ENCODE results near the gene GGN.

GGN gene

DNA sequence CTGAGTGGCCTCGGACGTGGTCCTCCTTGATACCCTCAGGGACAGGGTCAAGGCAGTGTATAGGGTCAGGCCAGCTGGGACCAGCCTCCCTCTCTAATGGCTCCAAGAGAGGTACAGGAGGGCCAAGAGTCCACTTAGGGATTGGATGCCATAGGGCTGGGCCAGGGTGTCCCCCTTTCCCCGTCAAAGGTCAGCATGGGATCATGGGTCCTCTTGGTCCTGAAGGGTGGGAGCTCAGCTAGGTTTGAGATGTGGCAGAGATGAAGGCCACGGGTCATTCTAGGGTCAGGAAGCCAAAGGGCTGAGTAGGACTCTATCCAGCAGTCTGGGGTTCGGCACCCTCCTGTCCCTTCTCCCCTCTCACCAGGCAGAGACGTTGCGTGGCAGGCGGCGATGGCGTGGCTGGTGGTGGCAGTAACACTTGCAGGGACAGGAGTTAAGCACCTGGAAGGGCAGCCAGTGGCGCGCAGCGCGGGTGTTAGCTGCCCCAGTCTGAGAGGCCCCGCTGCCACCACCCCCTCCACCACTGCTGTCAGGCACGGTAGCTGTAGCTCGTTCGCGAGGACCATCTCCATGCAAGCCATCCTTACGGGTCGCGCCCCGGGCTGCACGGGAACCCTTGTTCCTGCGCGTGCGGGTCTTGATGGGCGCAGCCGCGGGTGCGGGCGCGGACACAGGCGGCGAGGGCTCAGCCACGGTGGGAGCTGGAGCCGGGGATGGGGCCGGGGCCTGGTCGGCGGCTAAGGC is 2.6 kb downstream of the GGN start:
- H3K27ac ChIP-seq (ENCODE audit: low read length) = no peak overlapping the region
- peaks cover 30 to 50% of the 10 kb centered on the region in 2 donors for H3K36me3 ChIP-seq (ENCODE audit: control insufficient read depth in 1 of 2, insufficient read depth in 2 of 2, low read length in 2 of 2)
- peaks cover 3 to 28% of the 10 kb centered on the region in 2 donors for H3K4me1 ChIP-seq (ENCODE audit: control insufficient read depth in 1 of 2, insufficient read depth in 2 of 2, low read length in 2 of 2)
- no peaks in the 10 kb centered on the region for H3K9me3 ChIP-seq (ENCODE audit: control insufficient read depth in 1 of 2, low read length in 2 of 2)
- H3K4me3 ChIP-seq (ENCODE audit: low read depth in 1 of 2, low read length in 2 of 2) = no peak overlapping the region
- H3K27me3 ChIP-seq (ENCODE audit: low read depth, low read length) = peaks cover 4% of the 10 kb centered on the region

DNA sequence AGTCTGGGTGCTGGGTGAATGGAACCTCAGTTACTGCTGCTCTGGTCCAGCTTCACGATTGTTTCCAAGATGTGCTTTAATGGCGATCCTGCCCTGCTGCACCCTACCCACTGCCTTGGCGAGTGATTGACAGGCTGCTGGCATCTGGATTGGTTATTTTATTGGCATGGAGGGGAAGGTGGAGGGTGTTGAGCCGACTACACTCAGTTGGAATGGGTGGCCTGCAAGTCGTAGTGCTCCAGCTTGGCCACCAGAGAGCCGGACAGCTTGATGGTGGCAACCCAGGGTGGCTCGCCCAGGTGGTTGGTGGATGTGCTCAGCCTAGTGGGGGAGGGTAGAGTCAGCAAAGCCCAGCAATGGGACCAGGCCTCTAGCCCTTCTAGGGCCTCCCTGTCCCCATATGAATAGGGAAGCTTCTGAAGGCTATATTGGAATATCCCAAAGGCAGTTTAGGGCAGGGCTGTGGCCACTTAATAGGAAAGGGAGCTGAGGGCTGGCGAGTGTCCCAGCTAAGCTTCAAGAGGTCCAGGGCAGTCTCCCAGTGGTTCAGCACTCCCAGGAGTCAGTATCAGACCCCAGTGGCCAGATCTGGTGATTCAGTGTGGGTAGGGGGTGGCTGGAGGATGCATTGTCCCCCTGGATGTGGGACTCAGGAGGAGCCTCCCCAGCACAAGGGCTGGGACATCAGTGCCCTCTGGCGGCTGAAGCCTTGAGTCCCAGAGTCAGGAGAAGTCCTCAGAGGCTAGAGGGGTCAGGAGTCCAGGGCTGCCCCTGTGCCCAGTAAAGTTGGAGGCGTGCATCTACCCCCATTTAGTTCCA is 3.4 kb downstream of the GGN start:
- no peak overlapping the region for H3K27ac ChIP-seq (ENCODE audit: low read length)
- H3K4me1 ChIP-seq (ENCODE audit: control insufficient read depth in 1 of 2, insufficient read depth in 2 of 2, low read length in 2 of 2) = peaks cover 3 to 27% of the 10 kb centered on the region in 2 donors
- peaks cover 33 to 56% of the 10 kb centered on the region in 2 donors for H3K36me3 ChIP-seq (ENCODE audit: control insufficient read depth in 1 of 2, insufficient read depth in 2 of 2, low read length in 2 of 2)
- H3K27me3 ChIP-seq (ENCODE audit: low read depth, low read length) = peaks cover 4% of the 10 kb centered on the region
- H3K9me3 ChIP-seq (ENCODE audit: control insufficient read depth in 1 of 2, low read length in 2 of 2) = no peaks in the 10 kb centered on the region
- no peak overlapping the region for H3K4me3 ChIP-seq (ENCODE audit: low read depth in 1 of 2, low read length in 2 of 2)

DNA sequence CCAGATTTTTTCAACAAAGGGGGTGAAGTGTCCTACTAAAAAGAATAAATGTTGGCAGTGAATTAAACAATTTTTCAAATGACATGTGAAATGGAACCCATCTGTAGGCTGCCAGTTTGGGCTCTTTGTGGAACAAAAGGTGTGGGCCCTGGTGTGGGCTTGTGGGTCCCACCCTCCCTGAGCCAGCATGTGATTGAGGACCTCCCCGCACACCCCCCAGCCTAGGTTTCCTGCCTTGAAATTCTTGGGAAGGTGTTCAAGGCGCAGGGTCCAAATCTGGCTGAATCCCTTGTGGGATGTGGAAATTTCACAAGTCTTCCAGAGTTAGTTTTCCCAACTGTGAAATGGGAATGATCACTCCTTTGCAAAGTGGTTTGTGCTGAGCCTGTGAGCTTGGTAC is 4.1 kb downstream of the GGN start:
- H3K9me3 ChIP-seq (ENCODE audit: control insufficient read depth in 1 of 2, low read length in 2 of 2) = no peaks in the 10 kb centered on the region
- no peak overlapping the region for H3K27ac ChIP-seq (ENCODE audit: low read length)
- H3K4me3 ChIP-seq (ENCODE audit: low read depth in 1 of 2, low read length in 2 of 2) = no peak overlapping the region
- peaks cover 3 to 20% of the 10 kb centered on the region in 2 donors for H3K4me1 ChIP-seq (ENCODE audit: control insufficient read depth in 1 of 2, insufficient read depth in 2 of 2, low read length in 2 of 2)
- H3K27me3 ChIP-seq (ENCODE audit: low read depth, low read length) = peaks cover under 1% of the 10 kb centered on the region
- peaks cover 36 to 63% of the 10 kb centered on the region in 2 donors for H3K36me3 ChIP-seq (ENCODE audit: control insufficient read depth in 1 of 2, insufficient read depth in 2 of 2, low read length in 2 of 2)

DNA sequence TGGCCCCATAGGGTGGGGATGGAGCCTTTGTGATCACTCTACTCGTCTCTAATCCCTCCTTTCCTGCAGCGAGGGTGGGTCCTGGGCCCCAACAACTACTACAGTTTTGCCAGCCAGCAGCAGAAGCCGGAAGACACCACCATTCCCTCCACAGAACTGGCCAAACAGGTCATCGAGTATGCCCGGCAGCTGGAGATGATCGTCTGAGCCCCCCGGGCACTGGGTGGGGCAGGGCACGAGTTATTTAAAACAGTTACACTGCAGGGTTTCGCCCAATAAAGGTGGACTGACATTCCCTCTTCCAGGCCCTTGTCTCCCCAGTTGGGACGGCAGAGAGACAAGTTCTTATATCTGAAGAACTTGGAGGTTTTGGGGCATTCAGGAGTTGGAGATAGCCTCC is 4.7 kb downstream of the GGN start:
- H3K27ac ChIP-seq (ENCODE audit: low read length) = no peak overlapping the region
- H3K4me1 ChIP-seq (ENCODE audit: control insufficient read depth in 1 of 2, insufficient read depth in 2 of 2, low read length in 2 of 2) = peaks cover 3 to 16% of the 10 kb centered on the region in 2 donors
- no peak overlapping the region for H3K4me3 ChIP-seq (ENCODE audit: low read depth in 1 of 2, low read length in 2 of 2)
- no peaks in the 10 kb centered on the region for H3K9me3 ChIP-seq (ENCODE audit: control insufficient read depth in 1 of 2, low read length in 2 of 2)
- no peaks in the 10 kb centered on the region for H3K27me3 ChIP-seq (ENCODE audit: low read depth, low read length)
- peaks cover 36 to 64% of the 10 kb centered on the region in 2 donors for H3K36me3 ChIP-seq (ENCODE audit: control insufficient read depth in 1 of 2, insufficient read depth in 2 of 2, low read length in 2 of 2)

DNA sequence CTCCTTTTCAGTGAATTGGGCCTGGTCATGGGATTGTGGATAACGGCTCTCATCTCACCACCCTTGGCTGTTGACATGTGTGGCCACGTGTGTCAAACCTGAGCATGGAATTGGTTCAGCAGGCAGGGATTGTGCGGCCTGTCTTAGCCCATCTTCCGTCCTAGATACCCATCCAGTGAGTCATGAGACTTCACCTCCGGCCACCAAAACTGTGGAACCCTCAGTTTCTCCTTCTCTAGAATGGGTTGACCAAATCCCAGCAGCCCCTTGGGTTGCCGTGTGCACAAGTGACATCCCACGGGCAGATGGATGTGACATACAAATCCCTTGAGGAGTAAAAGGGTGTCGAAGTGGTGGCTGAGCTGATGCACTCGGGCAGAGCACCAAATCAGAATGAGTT is 6.7 kb downstream of the GGN start:
- Histone ChIP-seq H3K27me3 (ENCODE audit: low read depth, low read length) (no peaks in the 10 kb centered on the region), H3K27ac (ENCODE audit: low read length) (no peak overlapping the region), H3K4me3 (ENCODE audit: low read depth in 1 of 2, low read length in 2 of 2) (no peak overlapping the region), H3K36me3 (ENCODE audit: control insufficient read depth in 1 of 2, insufficient read depth in 2 of 2, low read length in 2 of 2) (peaks cover 36 to 67% of the 10 kb centered on the region in 2 donors), H3K9me3 (ENCODE audit: control insufficient read depth in 1 of 2, low read length in 2 of 2) (no peaks in the 10 kb centered on the region), H3K4me1 (ENCODE audit: control insufficient read depth in 1 of 2, insufficient read depth in 2 of 2, low read length in 2 of 2) (peaks cover 3 to 13% of the 10 kb centered on the region in 2 donors)

DNA sequence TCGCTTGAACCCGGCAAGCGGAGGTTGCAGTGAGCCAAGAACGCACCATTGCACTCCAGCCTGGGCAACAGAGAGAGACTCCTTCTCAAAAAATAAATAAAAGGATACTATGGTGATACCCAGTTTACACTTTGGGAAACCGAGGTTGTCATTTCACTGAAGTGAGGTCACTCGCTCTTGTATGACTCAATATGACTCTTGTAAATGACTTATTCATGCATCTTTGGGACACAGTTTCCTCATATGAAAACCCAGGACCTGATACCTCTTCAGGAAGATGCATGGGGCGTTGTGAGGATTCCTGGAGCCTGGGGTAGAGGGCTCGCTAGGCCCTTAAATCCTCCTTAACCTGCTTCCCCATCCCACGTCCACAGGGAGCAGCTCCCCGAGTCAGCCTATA is 9.0 kb downstream of the GGN start:
- H3K4me1 ChIP-seq (ENCODE audit: control insufficient read depth in 1 of 2, insufficient read depth in 2 of 2, low read length in 2 of 2) = peaks cover 9 to 25% of the 10 kb centered on the region in 2 donors
- no peak overlapping the region for H3K27ac ChIP-seq (ENCODE audit: low read length)
- H3K27me3 ChIP-seq (ENCODE audit: low read depth, low read length) = no peaks in the 10 kb centered on the region
- H3K9me3 ChIP-seq (ENCODE audit: control insufficient read depth in 1 of 2, low read length in 2 of 2) = no peaks in the 10 kb centered on the region
- no peak overlapping the region for H3K4me3 ChIP-seq (ENCODE audit: low read depth in 1 of 2, low read length in 2 of 2)
- H3K36me3 ChIP-seq (ENCODE audit: control insufficient read depth in 1 of 2, insufficient read depth in 2 of 2, low read length in 2 of 2) = peaks cover 31 to 57% of the 10 kb centered on the region in 2 donors

DNA sequence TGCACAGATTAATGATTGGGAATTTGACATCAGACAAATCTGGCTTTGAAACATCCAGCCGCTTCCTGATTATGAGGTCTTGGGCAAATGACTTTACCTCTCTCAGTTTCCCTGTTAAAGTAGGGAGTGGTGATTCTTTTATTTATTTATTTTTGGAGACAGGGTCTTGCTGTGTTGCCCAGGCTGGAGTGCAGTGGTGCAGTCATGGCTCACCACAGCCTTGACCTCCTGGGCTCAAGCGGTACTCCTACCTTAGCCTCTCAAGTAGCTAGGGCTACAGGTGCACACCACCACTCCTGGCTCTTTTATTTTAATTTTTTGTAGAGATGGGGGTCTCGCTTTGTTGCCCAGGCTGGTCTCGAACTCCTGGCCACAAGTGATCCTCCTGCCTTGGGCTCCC is 10.8 kb downstream of the GGN start:
- H3K27ac ChIP-seq (ENCODE audit: low read length) = no peak overlapping the region
- peaks cover 9 to 25% of the 10 kb centered on the region in 2 donors for H3K4me1 ChIP-seq (ENCODE audit: control insufficient read depth in 1 of 2, insufficient read depth in 2 of 2, low read length in 2 of 2)
- H3K4me3 ChIP-seq (ENCODE audit: low read depth in 1 of 2, low read length in 2 of 2) = no peak overlapping the region
- no peaks in the 10 kb centered on the region for H3K9me3 ChIP-seq (ENCODE audit: control insufficient read depth in 1 of 2, low read length in 2 of 2)
- peaks cover 19 to 39% of the 10 kb centered on the region in 2 donors for H3K36me3 ChIP-seq (ENCODE audit: control insufficient read depth in 1 of 2, insufficient read depth in 2 of 2, low read length in 2 of 2)
- H3K27me3 ChIP-seq (ENCODE audit: low read depth, low read length) = no peaks in the 10 kb centered on the region

DNA sequence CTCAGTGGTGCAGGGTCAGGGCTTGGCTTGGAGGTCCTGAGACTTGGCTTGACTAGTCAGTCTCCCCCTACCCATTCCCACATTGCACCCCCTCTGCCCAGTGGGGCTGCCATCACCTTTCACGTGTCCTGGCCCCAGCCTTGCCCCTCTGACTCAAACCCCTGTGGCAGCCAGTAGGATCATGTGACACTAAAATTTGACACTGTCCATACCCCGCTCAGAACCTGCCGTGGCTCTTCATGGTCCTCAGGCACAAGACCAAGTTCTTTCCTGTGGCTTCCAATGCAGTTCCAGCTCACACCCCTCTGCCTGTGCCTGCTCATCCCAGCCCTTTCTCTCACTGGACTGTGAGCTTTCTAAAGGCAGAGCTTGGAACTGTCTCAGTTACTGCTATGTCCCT is 11.3 kb downstream of the GGN start:
- no peak overlapping the region for H3K4me3 ChIP-seq (ENCODE audit: low read depth in 1 of 2, low read length in 2 of 2)
- H3K36me3 ChIP-seq (ENCODE audit: control insufficient read depth in 1 of 2, insufficient read depth in 2 of 2, low read length in 2 of 2) = peaks cover 14 to 34% of the 10 kb centered on the region in 2 donors
- H3K4me1 ChIP-seq (ENCODE audit: control insufficient read depth in 1 of 2, insufficient read depth in 2 of 2, low read length in 2 of 2) = peaks cover 9 to 25% of the 10 kb centered on the region in 2 donors
- no peaks in the 10 kb centered on the region for H3K27me3 ChIP-seq (ENCODE audit: low read depth, low read length)
- H3K9me3 ChIP-seq (ENCODE audit: control insufficient read depth in 1 of 2, low read length in 2 of 2) = no peaks in the 10 kb centered on the region
- no peak overlapping the region for H3K27ac ChIP-seq (ENCODE audit: low read length)

DNA sequence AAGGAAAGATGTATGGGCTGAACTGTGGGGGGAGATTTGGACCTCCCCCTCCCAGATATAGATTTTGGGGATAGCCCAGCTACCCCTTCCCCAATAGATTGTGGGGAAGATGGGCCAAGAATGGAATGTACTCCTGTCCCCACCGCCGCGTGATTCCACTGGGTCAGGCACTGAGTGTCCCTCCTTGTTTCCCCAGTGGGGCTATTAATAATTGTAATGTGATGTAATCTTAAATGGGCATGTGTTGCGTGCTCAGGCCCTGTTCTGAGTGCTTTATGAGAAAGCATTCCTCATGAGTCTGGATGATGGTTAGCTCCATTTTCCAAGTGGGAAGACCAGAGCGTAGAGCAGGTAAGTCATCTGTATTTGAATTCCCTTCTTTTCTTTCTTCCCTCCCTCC is 12.1 kb downstream of the GGN start:
- H3K9me3 ChIP-seq (ENCODE audit: control insufficient read depth in 1 of 2, low read length in 2 of 2) = no peaks in the 10 kb centered on the region

DNA sequence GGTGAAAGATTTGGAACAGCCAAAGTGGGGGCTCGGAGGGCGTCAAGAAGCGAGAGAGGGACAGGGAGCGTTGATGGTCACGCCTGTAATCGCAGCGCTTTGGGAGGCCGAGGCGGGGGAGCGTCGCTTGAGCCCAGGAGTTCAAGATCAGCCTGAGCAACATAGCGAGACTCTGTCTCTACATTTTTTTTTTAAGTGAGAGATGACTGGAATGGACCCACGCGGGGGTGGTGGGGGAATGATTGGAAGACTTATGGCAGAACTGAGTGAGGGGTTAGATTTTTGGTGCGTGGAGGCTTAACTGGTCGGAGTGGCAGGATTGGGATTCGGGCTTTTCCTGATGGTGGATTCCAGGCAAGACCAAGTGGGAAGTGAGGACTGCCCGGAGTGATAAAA is 12.7 kb downstream of the GGN start:
- peak overlapping the region; percentile 89 to 91 for H3K4me3 ChIP-seq (ENCODE audit: low read depth in 1 of 2, low read length in 2 of 2)
- peaks cover 9 to 25% of the 10 kb centered on the region in 2 donors for H3K4me1 ChIP-seq (ENCODE audit: control insufficient read depth in 1 of 2, insufficient read depth in 2 of 2, low read length in 2 of 2)
- H3K36me3 ChIP-seq (ENCODE audit: control insufficient read depth in 1 of 2, insufficient read depth in 2 of 2, low read length in 2 of 2) = peaks cover 6 to 20% of the 10 kb centered on the region in 2 donors
- H3K27ac ChIP-seq (ENCODE audit: low read length) = peak overlapping the region; percentile 87
- H3K9me3 ChIP-seq (ENCODE audit: control insufficient read depth in 1 of 2, low read length in 2 of 2) = no peaks in the 10 kb centered on the region
- no peaks in the 10 kb centered on the region for H3K27me3 ChIP-seq (ENCODE audit: low read depth, low read length)

More for the DNA sequence above, 12.1 kb downstream of the GGN start:
- Histone ChIP-seq H3K4me1 (ENCODE audit: control insufficient read depth in 1 of 2, insufficient read depth in 2 of 2, low read length in 2 of 2) (peaks cover 9 to 25% of the 10 kb centered on the region in 2 donors), H3K27ac (ENCODE audit: low read length) (peak overlapping the region; percentile 87), H3K4me3 (ENCODE audit: low read depth in 1 of 2, low read length in 2 of 2) (peak overlapping the region; percentile 89 to 91), H3K36me3 (ENCODE audit: control insufficient read depth in 1 of 2, insufficient read depth in 2 of 2, low read length in 2 of 2) (peaks cover 6 to 26% of the 10 kb centered on the region in 2 donors), H3K27me3 (ENCODE audit: low read depth, low read length) (no peaks in the 10 kb centered on the region)

DNA sequence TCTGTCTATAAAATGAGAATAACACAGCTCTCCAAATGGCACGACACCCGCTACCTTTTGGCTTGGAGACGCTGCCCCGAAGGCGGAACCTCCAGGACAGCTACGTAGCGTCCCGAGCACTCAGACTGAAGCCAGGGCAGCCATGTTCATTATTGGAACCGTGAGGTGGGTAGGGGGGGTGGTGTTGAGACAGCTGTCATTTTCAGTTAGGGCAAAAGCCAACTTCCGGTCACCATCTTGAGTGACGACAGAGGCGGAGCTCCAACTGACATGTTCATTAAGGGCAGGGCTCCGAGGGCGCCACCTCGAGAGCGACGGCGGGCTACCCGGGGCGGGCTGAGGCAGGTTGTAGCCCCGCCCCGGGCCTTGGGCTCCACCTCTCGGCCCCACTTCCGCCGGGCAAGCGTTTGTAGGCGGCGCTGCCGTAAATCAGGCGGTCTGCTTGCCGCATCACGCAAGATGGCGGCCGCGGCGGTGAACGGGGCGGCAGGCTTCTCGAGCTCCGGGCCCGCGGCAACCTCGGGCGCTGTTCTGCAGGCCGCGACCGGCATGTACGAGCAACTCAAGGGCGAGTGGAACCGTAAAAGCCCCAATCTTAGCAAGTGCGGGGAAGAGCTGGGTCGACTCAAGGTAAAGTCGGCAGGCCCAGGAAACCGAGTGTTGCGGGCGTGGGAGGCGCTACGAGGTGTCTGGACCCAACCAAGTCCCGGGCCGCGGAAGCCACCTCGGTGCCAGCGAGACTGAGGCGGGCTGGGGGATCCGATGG is 13.3 kb downstream of the GGN start, which contains the start of gene PSMD8:
PSMD8 (plus strand) TSS at position 240 of the 766 bp plus-strand sequence; CDS start at position 271, 31 bp downstream.
- H3K27me3 ChIP-seq (ENCODE audit: low read depth, low read length) = no peaks in the 10 kb centered on the region
- peak within 1 kb of the TSS; percentile 87 for H3K27ac ChIP-seq (ENCODE audit: low read length)
- H3K9me3 ChIP-seq (ENCODE audit: control insufficient read depth in 1 of 2, low read length in 2 of 2) = no peaks in the 10 kb centered on the region
- H3K36me3 ChIP-seq (ENCODE audit: control insufficient read depth in 1 of 2, insufficient read depth in 2 of 2, low read length in 2 of 2) = peaks cover 4 to 16% of the 10 kb centered on the region in 2 donors
- H3K4me3 ChIP-seq (ENCODE audit: low read depth in 1 of 2, low read length in 2 of 2) = peak within 1 kb of the TSS; percentile 89 to 91
- peaks cover 9 to 25% of the 10 kb centered on the region in 2 donors for H3K4me1 ChIP-seq (ENCODE audit: control insufficient read depth in 1 of 2, insufficient read depth in 2 of 2, low read length in 2 of 2)
